Cerebellar nuclear complex (tissue), 1 donor: ENCODE data around the gene STEAP3.

Experiments
- DNase-seq, 2 experiments: peaks; one replicate each; lab custom pipeline; 2025; lab: John Stamatoyannopoulos, UW

STEAP3 gene

GRCh38 chr2:119225105-119225865, 1.7 kb downstream of the STEAP3 start:
- no peak for DNase-seq

DNA sequence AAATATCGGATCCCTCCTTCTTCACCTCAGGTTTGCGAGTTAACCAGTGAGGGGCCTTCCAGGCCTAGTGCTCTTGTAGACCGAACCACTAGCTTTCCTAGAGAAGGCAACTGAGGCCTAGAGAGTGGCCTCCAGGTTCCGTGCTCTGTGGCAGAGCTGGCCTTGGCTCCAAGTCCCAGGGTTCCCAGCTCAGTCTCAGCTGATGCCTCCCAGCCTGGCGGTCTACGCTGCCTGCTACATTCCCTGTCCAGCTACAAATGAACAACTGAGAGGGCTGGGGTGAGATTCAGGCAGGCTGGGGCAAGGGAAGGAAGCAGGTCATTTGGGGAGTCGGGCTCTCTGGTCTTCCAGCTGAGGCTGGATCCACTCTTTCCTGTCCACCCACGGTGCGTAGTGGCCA, 2.3 kb downstream of the STEAP3 start:
- no peak for DNase-seq

DNA sequence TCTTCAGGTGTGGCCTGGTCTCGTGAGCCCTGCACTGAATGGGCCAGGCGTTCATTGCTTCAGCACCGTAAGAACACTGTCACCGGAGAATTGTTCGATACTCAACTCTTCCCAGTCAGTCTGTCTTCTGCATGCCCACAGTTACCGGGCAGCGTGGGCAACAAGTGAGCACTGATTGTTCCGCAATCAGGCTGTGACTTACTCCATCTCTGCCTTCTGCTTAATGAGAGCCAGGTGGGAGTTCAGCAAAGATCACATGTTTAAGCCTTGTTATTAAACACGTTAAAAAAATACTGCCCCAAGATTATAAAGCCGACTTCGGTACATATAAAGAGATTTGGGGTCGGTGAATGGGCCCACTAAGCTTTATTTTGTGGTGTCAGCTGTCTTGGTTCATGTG, 3.7 kb downstream of the STEAP3 start:
- no peak for DNase-seq

DNA sequence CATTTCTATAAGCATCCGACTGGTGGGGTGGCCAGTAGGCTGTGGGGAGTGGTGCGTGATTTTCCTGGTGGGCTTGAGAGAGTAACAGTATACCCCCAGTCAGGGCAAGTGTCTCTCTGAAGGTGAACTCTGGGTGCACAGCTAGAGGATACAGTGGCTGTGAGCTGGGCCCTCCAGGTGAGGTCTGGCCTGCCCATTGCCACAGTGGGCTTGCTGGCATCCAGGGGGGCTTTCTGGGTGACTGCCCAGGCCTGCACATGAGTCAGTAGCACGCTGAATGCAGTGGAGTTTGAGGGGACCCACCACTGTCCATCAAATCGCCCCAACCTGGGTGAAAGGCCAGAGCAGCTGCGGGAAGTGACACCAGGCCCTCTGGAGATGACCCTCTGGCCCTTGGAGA, 4.5 kb downstream of the STEAP3 start:
- DNase-seq, result no peak

GRCh38 chr2:119228964-119229363, 5.3 kb downstream of the STEAP3 start:
- DNase-seq, result no peak

DNA sequence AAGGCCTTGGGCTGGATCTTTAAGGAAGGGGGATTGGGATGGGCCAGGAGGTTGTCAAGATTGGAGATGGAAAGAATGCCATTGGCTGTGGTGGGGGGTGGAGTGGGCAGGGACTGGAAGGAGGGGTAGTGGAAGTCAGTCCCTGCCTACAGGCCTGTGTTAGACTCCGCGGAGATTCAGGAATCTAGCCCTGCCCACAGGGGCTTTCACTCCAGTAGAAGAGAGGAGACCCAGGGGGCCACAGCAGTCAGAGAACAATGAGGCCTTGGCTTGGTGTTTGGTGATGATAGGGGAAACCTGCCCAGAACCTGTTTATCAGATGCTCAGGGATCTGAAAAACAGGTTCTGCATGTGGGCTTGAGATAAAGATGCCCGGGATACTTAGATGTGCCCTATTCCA, 6.1 kb downstream of the STEAP3 start:
- DNase-seq, result no peak

GRCh38 chr2:119230219-119231185, 6.9 kb downstream of the STEAP3 start:
- no peak for DNase-seq

DNA sequence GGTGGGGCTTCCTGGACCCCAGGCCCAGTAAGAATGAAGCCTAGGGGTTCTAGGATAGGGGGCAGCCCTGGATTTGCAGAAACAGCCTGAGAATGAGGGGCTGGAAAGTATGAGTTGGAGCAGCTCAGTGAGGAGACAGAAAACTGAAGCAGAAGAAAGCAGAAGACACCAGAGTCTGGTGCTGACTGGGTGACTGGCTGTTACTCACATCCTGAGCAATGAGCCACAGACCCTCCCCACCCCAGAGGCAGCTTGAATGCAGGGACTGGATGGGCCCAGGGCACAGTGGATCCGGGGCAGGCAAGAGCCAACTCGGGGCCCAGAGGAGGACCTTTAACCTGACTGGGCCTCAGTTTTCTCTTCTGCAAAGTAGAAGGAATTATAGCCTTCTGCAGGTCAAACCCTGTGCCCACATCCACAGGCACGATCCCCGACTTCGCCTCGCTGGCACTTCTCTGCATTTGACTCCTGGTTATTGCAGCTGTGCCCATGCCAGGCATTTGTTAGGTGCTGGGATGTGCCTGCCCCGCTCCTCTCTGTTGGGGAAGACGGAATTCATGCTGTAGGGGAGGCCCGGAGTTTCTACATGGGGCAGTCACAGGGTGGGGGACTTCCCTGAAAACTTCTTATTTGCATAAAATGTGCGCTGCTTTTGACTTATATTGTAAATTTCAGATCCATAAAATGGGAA, 8.5 kb downstream of the STEAP3 start:
- DNase-seq, result no peak

GRCh38 chr2:119232666-119232993, 9.0 kb downstream of the STEAP3 start:
- no peak for DNase-seq

- DNase-seq, result no peak
Observed at GRCh38 chr2:119233326-119234020, 9.8 kb downstream of the STEAP3 start.

- no peak for DNase-seq
Observed at GRCh38 chr2:119234021-119235019, 10.7 kb downstream of the STEAP3 start.

DNA sequence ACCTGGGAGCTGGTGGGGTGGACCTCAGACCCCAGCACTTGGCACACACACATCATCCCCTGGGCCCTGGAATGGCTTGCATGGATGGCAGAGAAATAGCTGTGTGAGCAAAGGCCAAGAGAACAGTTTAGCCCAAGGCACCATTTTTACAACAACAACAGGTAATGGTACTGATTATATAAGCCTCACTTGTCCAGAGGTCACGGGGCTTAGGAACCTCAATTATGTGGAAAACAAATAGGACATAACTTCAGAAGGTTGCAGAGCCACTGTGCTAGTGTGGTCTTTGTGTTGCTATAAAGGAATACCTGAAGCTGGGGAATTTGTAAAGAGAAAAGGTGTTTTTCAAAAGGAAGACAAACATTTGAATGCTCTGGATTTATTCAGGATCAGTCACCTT, 13.2 kb downstream of the STEAP3 start:
- no peak for DNase-seq

GRCh38 chr2:119240311-119241204, 16.9 kb downstream of the STEAP3 start:
- peak; percentile 63 to 81 for DNase-seq

DNA sequence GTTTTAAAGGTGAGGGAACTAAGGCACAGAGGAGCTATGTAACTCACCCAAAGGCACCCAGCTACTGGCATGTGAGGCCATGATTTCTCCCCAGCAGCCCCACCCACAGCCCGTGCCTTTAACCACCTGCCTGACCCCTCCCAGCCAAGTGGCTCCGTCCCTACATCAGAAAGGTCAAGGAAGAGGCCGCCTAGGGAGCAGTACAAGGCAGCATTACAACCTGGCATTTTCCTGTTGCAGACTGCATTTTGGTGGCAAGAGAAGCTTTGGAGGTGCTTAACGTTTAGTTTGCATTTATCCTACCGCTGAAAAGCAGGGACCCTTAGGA, 17.5 kb downstream of the STEAP3 start:
- no peak for DNase-seq

DNA sequence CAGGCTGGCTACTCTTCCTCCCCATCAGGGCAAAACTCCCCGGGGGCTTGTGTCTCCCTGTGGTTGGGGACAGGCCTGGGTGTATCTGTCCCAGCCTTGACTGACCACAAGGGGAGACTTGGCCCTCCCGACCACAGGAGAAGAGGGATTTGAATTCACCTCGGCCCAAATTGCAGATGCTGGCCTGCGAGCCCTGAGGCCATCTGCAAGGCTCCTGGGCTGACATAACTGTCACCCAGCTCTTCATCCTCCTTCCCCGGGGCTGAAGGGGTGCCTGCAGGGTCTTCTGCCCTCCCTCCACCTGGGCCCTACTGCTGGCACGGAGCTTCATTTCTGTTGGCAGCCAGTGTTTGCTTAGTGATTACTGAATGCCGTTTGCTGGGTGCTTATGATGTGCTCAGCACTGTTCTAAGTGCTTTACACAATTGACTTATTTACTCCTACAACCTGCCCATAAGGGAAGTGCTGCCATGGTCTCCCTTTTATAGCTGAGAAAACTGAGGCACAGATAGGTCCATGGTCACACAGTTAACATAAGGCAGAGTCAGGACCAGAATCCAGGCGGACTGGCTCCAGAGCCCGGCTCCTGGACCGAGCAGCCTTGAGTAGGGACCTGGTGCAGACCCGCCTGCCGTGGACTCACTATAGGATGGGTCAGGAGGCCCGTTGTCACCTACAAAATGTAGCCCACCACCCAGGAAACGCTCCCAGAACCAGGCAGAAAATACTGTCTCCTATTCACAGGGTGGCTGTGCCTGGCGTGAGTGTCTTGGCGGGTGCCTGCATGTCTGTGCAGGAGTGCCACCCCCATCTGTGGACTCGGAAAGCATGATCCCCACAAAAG, 18.9 kb downstream of the STEAP3 start:
- DNase-seq, result no peak

GRCh38 chr2:119243621-119244020, 20.0 kb downstream of the STEAP3 start:
- no peak for DNase-seq

DNA sequence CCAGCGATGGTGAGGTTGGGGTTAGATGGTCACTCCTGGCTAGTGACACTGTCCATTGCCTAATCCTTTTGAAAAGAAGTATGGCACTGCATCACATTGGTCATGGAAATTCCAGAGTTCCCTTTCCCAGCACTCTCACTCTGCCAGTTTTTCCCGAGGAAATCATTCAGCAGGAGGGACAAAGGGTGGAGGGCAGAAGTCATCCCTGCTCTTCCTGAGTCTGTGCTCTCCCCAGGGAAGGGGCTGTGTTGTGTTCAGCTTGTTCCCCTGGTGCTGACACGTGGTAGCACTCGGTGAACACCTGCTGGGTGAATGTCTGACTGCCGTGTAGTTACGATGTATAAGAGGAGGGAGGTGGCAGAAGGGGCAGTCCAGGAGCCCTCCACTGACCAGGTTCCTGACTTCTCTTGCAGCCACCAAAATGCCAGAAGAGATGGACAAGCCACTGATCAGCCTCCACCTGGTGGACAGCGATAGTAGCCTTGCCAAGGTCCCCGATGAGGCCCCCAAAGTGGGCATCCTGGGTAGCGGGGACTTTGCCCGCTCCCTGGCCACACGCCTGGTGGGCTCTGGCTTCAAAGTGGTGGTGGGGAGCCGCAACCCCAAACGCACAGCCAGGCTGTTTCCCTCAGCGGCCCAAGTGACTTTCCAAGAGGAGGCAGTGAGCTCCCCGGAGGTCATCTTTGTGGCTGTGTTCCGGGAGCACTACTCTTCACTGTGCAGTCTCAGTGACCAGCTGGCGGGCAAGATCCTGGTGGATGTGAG, 21.6 kb downstream of the STEAP3 start:
- DNase-seq, result no peak

- no peak for DNase-seq
Observed at GRCh38 chr2:119245841-119246230, 22.2 kb downstream of the STEAP3 start.
